Measurements from ENCODE around the gene MEI4.
A peak's percentile ranks its signal among the peaks of the same experiment; 100 is the strongest.
"Not testable (repeated sequence)": the region's sequence is repeated elsewhere in the genome, so short reads cannot be mapped to it uniquely, and the experiment has no call there.

MEI4 gene

DNA sequence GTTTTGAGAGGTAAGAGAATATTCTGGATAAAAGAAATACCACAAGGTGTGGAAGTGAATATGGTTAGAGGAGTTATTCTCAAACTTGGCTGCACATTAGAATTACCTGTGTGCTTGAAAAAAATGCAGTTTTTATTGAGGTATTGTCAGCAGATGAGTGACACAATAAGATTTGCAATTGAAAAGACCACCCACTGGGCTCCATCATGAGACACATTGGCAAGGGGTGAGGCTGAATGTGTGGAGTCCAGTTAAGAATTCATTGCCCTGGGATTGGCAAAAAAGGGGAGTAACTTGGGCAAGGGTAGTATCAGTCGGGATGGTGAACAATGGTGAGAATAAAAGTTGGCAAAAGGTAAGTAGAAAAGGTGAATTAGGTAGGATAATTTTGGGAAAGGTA is 63.5 kb downstream of the MEI4 start:
- no peak overlapping the region for H3K4me3 ChIP-seq (ENCODE audit: low read length)
- TF ChIP-seq, protein P1, sequence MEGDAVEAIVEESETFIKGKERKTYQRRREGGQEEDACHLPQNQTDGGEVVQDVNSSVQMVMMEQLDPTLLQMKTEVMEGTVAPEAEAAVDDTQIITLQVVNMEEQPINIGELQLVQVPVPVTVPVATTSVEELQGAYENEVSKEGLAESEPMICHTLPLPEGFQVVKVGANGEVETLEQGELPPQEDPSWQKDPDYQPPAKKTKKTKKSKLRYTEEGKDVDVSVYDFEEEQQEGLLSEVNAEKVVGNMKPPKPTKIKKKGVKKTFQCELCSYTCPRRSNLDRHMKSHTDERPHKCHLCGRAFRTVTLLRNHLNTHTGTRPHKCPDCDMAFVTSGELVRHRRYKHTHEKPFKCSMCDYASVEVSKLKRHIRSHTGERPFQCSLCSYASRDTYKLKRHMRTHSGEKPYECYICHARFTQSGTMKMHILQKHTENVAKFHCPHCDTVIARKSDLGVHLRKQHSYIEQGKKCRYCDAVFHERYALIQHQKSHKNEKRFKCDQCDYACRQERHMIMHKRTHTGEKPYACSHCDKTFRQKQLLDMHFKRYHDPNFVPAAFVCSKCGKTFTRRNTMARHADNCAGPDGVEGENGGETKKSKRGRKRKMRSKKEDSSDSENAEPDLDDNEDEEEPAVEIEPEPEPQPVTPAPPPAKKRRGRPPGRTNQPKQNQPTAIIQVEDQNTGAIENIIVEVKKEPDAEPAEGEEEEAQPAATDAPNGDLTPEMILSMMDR (conservative IDR thresholded peaks at IDR 0.05; ENCODE audit: low read length), result no peak
- no peak for DNase-seq (ENCODE audit: low read depth)

DNA sequence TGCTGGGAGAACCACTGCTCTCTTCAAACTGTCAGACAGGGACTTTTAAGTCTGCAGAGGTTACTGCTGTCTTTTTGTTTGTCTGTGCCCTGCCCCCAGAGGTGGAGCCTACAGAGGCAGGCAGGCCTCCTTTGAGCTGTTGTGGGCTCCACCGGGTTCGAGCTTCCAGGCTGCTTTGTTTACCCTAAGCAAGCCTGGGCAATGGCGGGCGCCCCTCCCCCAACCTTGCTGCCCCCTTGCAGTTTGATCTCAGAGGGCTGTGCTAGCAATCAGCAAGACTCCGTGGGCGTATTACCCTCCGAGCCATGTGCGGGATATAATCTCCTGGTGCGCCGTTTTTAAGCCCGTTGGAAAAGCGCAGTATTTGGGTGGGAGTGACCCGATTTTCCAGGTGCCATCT is 83.2 kb downstream of the MEI4 start:
- not testable (repeated sequence) for H3K4me3 ChIP-seq (ENCODE audit: low read length); DNase-seq (ENCODE audit: low read depth)

DNA sequence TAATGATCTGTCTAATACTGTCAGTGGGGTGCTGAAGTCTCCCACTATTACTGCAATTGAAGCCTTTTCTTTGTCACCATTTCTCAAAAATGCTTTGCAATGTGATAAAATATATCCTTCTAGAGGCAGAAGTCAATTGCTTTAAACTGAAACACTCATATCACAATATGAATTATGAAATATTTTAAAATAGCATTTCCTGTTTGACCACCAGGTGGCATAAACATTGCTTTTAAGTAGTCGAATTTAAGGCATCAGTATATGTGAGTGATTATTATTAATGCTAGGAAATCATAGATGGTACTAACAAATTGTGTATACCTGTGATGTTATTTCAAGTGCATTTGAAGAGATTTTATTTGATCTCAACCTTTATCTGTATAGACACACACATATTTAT is 87.5 kb downstream of the MEI4 start:
- TF ChIP-seq, protein P1 (conservative IDR thresholded peaks at IDR 0.05; ENCODE audit: low read length), result peak; percentile 48
- DNase-seq (ENCODE audit: low read depth), result peak; percentile 18
- no peak overlapping the region for H3K4me3 ChIP-seq (ENCODE audit: low read length)

DNA sequence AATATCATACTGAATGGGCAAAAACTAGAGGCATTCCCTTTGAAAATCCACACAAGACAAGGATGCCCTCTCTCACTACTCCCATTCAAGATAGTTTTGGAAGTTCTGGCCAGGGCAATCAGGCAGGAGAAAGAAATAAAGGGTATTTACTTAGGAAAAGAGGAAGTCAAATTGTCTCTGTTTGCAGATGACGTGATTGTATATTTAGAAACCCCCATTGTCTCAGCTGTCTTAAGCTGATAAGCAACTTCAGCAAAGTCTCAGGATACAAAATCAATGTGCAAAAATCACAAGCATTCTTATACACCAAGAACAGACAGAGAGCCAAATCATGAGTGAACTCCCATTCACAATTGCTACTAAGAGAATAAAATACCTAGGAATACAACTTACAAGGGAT is 99.3 kb downstream of the MEI4 start:
- DNase-seq (ENCODE audit: low read depth); H3K4me3 ChIP-seq (ENCODE audit: low read length): not testable (repeated sequence)

DNA sequence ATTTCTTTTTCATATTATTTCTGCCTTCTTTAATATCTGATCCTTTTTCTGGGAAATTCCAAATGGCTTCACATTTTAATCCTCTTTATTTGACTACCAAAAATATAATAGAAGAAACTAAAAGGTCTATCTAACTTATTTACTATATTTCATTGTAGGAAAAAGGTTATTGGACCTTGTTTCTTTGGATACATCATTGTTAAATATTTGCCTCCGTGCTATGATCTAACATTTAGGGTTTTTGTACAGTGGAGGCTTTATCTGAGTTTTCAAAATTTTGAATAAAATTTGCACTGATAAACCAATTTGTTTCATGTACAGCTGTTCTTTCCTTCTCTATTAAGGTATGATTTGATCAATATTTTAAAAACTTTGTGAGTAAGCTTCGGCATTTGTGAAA is 109.5 kb downstream of the MEI4 start:
- no peak overlapping the region for H3K4me3 ChIP-seq (ENCODE audit: low read length)
- TF ChIP-seq, protein P1 (conservative IDR thresholded peaks at IDR 0.05; ENCODE audit: low read length), result no peak
- no peak for DNase-seq (ENCODE audit: low read depth)

DNA sequence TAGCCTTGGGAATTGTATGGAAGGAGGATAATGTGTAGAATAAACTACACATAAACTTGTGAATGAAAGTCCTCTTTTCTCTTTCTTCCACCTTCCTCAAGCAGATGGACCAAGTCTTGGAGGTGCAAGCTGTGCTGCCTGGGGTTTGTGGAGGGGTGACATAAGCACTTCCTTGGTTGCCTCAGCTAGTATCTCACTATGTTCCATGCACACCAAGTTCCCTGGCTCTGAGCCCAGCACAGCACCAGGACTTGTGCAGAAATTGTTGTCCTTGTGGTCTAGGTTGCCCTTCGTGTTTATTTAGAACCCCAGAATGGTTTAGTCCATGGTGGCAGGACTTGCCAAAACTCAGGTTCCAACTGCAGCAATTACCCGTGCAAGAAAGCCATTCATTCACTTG is 110.3 kb downstream of the MEI4 start:
- DNase-seq (ENCODE audit: low read depth), result no peak
- no peak overlapping the region for H3K4me3 ChIP-seq (ENCODE audit: low read length)
- TF ChIP-seq, protein P1 (conservative IDR thresholded peaks at IDR 0.05; ENCODE audit: low read length), result no peak

DNA sequence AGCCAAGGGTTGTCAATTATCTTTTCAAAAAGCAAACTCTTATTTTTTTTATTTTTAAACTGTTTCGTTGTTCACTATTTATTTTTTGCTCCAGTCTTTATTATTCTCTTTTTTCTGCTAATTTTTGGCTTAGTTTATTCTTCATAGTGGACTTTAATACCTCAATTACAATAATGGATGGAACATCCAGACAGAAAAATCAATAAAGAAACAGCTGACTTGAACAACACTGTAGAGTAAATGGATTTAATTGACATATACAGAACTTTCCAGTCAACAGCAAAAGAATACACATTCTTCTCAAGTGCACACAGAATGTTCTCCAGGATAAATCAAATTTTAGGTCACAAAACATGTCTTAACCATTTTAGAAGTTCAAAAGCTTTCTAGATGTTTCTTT is 111.5 kb downstream of the MEI4 start:
- TF ChIP-seq, protein P1 (conservative IDR thresholded peaks at IDR 0.05; ENCODE audit: low read length), result no peak
- DNase-seq (ENCODE audit: low read depth), result no peak
- H3K4me3 ChIP-seq (ENCODE audit: low read length), result no peak overlapping the region

DNA sequence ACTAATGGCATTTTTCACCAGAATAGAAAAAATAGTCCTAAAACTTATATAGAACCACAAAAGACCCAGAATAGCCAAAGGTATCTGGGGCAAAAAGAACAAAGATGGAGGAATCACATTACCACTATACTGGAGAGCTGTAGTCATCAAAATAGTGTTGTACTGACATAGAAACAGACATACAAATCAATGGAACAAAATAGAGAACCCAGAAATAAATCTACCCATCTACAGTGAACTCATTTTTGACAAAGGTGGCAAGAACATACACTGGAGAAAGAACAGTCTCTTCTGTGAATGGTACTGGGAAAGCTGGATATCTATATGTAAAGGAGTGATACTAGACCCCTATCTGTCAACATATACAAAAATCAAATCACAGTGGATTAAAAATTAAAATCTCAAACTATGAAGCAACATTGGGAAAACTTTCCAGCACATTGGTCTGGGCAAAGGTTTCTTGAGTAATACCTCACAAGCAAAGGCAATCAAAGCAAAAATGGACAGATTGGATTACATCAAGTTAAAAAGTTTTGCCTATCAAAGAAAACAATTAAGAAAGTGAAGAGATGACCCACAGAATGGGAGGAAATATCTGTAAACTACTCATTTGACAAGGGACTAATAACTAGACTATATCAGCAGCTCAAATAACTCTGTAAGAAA is 120.5 kb downstream of the MEI4 start:
- TF ChIP-seq, protein P1 (conservative IDR thresholded peaks at IDR 0.05; ENCODE audit: low read length), result no peak
- no peak for DNase-seq (ENCODE audit: low read depth)
- H3K4me3 ChIP-seq (ENCODE audit: low read length), result no peak overlapping the region

All from AG10803 (cell line).